ENCODE measurements around the gene BRD3OS.

The BRD3OS gene

GRCh38 chr9:134049772-134050588, 24.7 kb downstream of the BRD3OS start:
- no peak for DNase-seq

GRCh38 chr9:134050726-134051125, 25.4 kb downstream of the BRD3OS start:
- DNase-seq = no peak

GRCh38 chr9:134051319-134051718, 26.0 kb downstream of the BRD3OS start:
- no peak for DNase-seq

- DNase-seq = no peak
These were observed 27.2 kb downstream of the BRD3OS start for GRCh38 chr9:134052491-134052890.

- no peak for DNase-seq
These were observed 27.7 kb downstream of the BRD3OS start for GRCh38 chr9:134052941-134053340.

GRCh38 chr9:134053401-134053871, 28.2 kb downstream of the BRD3OS start:
- no peak for DNase-seq

GRCh38 chr9:134053941-134054761, 28.9 kb downstream of the BRD3OS start:
- DNase-seq = no peak

- no peak for DNase-seq
These were observed 29.9 kb downstream of the BRD3OS start for GRCh38 chr9:134054891-134055811.

GRCh38 chr9:134055981-134056461, 30.7 kb downstream of the BRD3OS start:
- DNase-seq = peak in 45 of 56 donors; percentile 10 to 82 (median 52)

- DNase-seq = no peak
These were observed 31.4 kb downstream of the BRD3OS start for GRCh38 chr9:134056483-134057306.

- DNase-seq = no peak
These were observed 32.0 kb downstream of the BRD3OS start for GRCh38 chr9:134057307-134057657.

- no peak for DNase-seq
These were observed 32.7 kb downstream of the BRD3OS start for GRCh38 chr9:134057751-134058701.

- no peak for DNase-seq
These were observed 33.4 kb downstream of the BRD3OS start for GRCh38 chr9:134058716-134059115.

- no peak for DNase-seq
These were observed 33.9 kb downstream of the BRD3OS start for GRCh38 chr9:134059188-134059641.

GRCh38 chr9:134059661-134060395, 34.5 kb downstream of the BRD3OS start:
- peak in 3 of 56 donors; percentile 14 to 39 (median 33) for DNase-seq

GRCh38 chr9:134060546-134060945, 35.3 kb downstream of the BRD3OS start:
- no peak for DNase-seq

- no peak for DNase-seq
These were observed 35.9 kb downstream of the BRD3OS start for GRCh38 chr9:134061019-134061687.
